Skeletal muscle cell (primary cell): ENCODE results near the gene UBE2E1.
A peak's percentile ranks its signal among the peaks of the same experiment; 100 is the strongest.
"Not testable (repeated sequence)": the region's sequence is repeated elsewhere in the genome, so short reads cannot be mapped to it uniquely, and the experiment has no call there.

ENCODE experiments used
- DNase-seq: peaks from one replicate; pipeline ENCODE4 v3.0.0-alpha.2; 2010; ENCODE audit warnings: low read depth
- H3K4me3 ChIP-seq: 2 replicates; pipeline ENCODE4 v1.5.1; 2011; ENCODE audit warnings: low read depth, mild to moderate bottlenecking, control low read depth, low read length, moderate library complexity

UBE2E1 gene

DNA sequence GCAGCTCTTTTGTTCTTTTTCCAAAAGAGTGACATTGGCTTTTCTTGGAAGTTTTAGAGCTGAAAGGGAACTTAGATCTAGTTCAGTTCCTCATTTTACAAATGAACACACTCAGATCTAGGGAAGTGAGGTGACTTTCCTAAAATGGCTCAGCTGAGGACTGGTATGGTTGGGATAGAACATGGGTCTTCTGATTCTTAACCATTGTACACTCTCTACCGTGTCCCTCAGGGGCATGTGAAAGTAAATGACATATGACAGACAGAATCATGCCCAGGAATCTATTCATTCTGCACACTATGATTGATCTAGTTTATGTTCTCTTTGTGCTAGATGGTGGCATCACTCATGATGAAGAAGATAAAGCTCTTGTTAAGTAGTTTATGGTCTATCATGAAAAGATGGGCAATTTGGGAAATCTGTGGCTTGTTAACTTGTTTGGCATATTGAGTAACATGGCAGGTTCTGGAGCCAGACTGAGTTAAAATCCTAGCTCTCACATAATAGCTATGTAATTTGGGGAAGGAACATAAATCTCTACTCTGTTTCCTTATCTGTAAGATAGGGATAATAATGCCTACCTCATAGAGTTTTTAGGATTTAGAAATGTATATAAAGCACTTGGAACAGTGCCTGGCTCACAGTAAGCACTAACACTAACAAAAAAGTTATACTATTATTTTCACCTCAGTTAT lies 30.9 kb downstream of the UBE2E1 start:
- no peak for DNase-seq

DNA sequence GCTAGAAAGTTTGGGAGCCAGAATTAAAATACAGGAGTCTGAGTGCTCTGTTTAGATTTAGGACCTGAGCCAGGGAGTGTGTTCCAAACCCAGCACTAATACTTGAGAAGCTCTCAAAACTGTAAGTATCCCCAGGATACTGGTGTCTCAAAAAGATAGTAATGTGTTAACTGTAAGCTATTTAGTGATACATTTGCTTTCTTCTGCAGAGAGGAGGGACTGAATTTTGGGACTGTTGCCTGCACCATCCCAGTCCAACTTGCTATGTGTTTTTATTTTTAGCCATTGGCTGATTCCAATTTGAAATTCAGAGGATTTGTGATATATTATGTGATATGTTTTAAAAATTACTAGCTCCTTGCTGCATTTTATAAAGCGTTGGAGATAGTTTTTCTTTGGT lies 31.5 kb downstream of the UBE2E1 start:
- no peak for DNase-seq
- no peak overlapping the region for H3K4me3 ChIP-seq

More for the DNA sequence above, 30.9 kb downstream of the UBE2E1 start:
- H3K4me3 ChIP-seq = no peak overlapping the region

DNA sequence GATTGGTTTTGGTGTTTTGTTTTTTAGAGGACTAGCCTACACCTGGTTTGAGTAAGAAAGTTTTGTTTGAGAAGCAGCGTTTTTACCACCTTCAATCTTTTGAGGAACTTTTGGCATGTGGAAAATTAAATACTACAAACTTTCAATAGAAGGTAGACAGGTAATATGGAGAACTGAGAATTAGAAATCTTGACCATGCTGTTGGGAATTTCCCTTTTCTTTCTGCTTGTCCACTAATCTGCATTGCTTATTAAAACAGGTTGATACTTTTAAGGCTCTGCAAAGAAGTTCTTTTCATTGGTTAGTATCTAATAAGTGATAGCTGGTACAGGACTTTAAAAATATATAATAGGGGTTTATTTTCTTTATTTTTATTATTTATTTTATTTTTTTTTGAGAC lies 31.9 kb downstream of the UBE2E1 start:
- no peak overlapping the region for H3K4me3 ChIP-seq
- no peak for DNase-seq

DNA sequence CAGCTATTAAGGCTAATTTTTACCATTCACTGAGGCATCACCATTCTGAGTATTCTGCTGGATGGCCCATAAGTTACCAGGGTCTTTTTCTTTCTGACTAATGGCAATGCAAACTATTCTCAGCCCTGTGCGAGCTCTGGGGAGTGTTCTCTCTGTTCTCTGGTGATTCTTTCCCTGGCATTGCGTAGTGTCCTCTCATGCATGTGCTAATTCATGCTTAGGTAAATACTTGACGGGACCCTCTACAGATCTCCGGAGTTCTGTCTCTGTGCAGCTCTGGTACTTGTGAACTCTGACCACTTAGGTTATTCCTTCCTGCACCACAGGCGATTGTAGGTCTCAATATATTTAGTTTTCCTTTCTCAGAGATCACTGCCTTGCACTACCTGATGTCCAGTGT lies 34.8 kb downstream of the UBE2E1 start:
- DNase-seq = no peak
- H3K4me3 ChIP-seq = no peak overlapping the region

DNA sequence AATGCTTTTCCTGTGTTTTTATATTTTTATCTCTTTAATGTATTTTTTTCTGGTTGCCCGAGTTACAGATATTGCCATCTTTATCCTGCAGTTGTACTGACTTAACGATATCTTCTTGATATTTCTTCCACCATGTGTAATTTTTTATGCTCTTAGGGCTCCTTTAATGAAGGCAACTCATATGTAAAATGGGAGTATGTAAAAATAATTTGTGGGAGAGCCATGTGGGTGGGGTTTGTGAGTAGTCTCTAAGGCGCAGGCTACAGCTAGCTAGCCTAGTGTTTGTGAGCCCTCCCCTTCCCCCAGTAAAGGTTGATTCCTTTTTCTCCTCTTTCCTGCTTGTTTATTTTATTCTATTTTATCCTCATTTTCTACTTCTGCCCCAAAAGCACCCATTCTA lies 38.1 kb downstream of the UBE2E1 start:
- no peak overlapping the region for H3K4me3 ChIP-seq
- no peak for DNase-seq

DNA sequence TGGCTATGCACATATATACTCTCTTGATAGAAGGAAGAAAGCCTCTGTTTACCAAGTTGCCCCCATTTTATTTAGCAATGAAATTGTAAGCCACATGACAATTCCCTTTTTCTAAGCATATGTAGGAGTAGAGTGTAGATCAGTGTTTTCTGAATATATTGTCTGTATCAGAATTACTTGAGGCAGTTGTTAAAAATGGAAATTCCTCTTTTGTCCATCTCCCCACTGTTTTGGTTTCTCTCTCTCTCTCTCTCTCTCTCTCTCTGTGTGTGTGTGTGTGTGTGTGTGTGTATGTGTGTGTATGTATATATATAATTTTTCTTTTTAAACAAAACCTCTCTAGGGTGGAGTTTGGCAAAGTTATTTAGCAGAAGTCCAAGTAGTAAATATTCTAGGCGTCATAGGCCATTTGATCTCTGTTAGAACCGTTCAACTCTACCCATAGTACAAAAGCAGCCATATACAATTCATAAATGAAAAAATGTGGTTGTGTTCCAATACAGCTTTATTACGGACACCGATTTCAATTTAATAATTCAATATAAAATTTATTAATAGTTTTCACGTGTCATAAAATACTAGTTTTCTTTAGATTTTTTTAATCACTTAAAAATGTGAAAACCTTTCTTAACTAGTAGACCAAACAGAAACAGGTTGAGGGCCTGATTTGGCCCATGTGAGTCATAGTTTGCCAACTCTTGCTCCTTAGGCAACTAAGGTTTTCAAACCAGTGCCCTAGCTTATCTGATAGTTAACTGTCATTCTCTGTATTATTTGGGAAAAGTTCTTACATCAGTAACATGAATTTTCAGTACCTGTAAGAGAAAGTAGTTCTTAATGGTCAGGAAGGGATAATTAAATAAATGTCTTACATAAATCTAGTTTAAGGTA lies 39.8 kb downstream of the UBE2E1 start:
- no peak for DNase-seq
- H3K4me3 ChIP-seq = no peak overlapping the region

DNA sequence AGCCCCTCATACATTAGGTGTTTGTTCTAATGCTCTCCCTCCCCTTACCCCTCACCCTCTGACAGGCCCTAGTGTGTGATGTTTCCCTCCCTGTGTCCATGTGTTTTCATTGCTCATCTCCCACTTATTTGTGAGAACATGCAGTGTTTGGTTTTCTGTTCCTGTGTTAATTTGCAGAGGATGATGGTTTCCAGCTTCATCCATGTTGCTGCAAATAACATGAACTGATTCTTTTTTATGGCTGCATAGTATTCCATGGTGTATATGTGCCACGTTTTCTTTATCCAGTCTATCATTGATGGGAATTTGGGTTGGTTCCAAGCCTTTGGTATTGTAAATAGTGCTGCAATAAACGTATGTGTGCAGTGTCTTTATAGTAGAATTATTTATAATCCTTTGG lies 43.7 kb downstream of the UBE2E1 start:
- not testable (repeated sequence) for DNase-seq, H3K4me3 ChIP-seq

DNA sequence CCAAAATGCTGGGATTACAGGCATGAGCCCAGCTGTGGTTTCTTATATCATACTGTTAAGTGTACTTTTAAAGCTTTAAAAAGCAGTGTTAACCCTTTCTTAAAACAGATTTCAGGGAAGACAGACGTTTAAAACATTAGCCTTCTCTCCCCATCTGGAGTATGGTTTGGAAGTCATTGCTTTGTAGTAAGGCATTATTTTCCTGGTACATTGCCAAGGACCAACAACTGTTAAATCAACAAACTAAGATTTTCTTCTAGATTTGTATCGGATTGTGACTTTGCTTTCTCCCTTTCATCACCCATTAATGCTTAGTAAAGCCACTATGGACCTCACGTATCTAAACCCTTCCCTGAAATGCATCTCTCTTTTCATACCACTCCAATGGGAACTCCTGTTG lies 50.5 kb downstream of the UBE2E1 start:
- DNase-seq = no peak
- H3K4me3 ChIP-seq = no peak overlapping the region

DNA sequence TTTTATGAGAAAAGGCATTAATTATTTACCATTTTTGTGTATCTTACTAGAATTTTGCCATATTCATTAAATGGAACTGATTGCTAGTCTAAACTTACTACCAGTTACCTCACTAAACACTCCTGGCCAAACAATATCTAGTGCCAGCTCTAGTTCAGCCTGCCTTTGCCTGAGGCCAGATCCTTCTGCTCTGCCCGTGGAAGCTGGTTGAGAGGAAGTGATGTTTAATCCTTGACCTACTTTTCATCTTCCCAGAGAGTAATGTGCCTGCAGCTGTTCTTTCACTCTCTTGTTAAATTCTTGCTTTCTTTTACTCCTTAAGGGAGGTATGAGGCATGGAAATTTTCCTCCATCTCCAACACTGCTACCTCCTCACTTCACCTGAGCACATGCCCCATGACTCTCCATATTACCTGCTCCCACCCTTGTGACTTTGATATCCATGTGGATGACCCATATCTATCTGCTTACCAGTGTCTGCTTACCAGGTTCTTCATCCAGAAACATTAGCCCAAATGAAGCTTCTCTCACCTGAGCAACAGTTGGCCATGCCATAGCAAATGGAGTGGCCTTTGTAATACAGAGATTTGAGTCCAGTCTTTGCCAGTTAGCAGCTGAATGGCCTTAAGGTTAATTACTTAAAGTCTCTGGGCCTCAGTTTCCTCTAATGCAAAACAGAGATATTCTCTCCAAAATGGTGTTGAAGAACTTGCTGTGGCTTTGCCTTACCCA lies 53.4 kb downstream of the UBE2E1 start:
- no peak overlapping the region for H3K4me3 ChIP-seq
- DNase-seq = peak; percentile 28

DNA sequence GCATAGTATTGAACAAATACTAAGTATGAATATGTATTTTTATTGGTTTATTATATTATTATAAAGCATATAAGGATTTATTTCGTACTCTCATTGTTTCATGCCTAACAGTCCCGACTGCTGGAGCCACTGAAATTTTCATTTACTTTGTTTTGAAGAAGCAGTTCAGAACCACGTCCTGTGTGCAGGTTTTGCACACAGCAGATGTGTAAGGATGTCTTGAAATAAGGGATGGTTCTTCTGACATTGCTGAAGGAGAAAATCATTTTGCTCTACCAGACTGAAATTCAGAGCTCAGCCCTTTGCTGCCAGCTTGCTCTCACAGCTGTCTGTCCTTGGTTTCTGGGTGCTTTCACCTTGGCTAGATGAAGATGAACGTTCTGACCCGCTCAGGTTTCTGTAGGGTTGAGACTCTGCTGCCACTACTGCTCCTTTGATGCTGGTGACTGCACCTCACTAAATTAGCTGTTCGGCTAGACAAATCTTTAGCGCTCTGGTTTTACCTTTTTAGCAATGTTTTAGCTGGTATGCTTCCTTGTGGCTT lies 54.2 kb downstream of the UBE2E1 start:
- DNase-seq = no peak
- H3K4me3 ChIP-seq = no peak overlapping the region

DNA sequence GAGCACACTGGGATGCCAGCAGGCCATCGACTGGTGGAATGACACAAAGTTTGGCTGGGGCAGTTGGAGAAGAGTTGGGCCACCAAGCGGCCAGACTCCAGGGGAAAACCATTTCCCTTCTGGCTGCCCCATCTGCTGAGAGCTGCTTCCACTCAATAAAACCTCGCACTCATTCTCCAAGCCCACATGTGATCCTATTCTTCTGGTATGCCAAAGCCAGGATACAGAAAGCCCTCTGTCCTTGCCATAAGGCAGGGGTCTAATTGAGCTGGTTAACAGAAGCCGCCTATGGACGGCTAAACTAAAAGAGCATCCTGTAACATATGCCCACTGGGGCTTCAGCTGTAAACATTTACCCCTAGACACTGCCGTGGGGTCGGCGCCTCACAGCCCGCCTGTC lies 55.9 kb downstream of the UBE2E1 start:
- no peak for DNase-seq
- H3K4me3 ChIP-seq = no peak overlapping the region

DNA sequence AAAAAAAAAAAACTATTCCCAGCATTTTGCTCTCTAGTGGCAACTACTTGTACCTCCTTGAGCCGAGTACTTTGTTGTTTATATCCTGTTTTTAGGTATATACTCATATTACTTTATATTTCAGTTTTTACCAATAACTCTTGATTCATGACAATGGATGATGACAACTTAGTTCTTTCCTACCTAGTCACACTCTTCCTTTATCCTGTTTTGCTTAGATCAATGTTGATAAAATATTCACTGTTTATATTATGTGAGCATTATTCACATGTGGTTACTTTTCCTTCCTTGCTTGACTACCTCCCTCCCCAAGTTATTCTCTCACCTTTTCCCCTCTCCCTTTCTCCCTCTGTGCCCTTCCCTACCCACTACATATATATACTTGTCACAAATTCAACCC lies 57.3 kb downstream of the UBE2E1 start:
- no peak for DNase-seq
- H3K4me3 ChIP-seq = no peak overlapping the region

DNA sequence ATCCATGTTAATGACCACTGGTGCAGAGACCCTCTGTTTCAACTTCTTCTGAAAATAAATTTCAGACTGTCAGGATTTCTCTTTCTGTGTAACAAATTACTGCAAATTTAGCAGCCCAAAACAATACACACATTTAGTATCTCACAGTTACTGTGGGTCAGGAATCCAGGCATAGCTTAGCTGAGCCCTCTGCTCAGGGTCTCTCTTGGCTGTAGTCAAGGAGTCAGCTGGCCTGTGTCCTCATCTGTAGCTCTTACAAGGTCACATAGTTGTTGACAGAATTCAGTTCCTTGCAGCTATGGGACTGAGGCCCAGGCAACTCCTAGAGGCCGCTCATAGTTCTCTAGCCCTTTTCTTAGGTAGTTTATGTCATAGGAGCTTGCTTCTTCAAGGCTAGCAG lies 59.2 kb downstream of the UBE2E1 start:
- H3K4me3 ChIP-seq = no peak overlapping the region
- no peak for DNase-seq

DNA sequence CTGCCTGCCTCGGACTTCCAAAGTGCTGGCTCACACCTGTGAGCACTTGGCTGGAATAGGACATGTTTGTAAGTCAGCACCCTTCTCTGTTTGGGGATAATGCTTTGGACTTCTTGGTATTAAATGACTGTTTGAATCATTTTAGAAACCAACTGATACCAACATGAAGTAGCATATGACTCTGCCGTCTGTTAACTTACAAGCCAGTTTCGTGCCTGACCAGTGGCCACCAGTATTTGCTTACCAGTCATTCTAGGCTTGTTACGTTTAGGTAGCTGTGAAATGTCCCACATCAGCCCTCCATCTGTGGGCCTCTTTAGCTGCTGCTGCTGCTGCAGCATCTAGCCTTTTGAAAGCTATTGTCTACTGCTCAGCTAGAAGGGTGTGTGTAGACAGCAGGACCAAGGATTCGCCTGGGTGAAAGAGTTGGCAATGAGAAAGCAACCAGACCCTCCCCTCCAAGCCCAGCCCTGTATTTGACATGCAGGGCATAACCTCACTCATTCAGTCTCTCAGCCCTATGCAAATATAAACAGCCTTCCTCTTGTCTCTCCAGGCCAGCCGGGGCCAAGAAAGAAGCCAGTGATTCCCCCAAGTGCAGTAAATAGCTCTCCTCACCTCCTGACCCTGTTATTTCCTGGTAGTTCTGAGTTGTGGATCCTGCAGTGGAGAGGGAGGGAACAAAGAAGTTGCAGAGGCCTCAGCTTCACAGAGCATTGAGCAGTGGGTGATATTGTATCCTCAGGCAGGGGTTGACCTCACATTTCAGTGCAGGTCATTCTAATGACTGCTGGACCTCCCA lies 60.0 kb downstream of the UBE2E1 start:
- H3K4me3 ChIP-seq = no peak overlapping the region

DNA sequence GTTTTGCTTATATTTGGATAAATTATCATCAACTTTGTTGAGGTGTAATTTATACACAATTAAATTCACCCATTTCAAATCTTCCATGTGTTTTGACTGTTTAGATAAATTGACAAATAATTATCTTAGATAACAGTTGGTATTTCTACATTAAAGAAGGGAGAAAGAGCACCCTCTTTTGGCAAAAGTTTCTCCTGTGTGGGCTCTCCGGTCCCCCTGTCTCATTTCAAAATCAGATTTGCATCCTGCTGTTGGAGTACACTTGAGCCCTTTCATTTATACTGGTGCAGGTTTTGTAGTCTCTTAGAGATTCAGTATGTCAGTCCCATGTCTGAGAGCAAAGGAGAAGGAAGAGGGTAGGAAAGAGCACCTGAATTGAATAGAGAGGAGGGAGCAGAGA lies 61.6 kb downstream of the UBE2E1 start:
- no peak for DNase-seq

More for the DNA sequence above, 60.0 kb downstream of the UBE2E1 start:
- peak; percentile 33 for DNase-seq

DNA sequence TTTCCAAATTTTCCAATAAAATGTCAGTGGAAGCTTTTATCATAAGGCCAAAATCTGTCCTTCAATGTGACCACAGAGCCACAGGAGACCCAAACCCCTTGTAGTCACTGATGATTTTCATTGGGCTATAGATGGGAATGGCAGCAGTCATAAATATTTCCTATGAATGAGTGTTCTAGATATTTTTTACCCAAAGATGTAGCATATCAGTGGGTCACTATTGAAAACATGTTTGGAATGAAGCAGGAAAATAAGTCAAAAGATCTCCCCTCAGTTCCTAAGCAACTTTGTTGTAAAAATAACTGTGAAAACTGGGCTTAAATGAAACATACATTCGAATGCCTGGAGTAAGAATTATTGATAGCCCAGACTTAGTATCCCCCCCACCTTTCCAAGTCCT lies 62.1 kb downstream of the UBE2E1 start:
- no peak for DNase-seq
- no peak overlapping the region for H3K4me3 ChIP-seq

More for the DNA sequence above, 61.6 kb downstream of the UBE2E1 start:
- no peak overlapping the region for H3K4me3 ChIP-seq

DNA sequence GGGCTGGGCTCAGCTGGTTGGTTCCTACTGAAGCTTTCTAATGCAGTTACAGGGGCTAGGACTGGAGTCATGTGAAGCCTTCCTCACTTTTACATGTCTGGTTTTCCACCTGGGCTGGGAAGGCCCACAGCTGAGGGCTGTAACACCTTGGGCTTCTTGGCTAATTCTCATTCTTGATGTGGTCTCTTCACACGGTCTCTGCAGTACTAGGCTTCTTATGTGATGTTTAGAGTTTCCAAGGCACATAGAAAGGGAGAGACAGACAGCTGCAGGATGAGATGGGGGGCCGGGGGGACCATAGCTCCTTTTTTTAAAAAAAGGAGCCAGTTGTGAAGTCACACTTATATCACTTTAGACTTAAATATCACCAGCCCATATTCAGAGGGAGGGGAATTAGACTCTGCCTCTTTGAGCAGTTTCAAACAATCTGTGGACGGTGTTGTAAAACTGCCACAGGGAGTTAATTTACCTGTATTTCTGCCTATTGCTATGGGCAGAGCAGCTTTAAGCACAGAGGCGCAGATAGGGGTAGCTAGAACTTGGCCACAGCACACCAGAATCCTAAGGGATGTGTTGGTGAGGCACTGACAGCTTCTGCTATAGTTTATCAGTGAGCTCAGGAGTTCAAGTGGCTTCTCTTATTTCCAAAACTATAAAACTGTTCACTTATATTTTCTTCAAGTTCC lies 64.4 kb downstream of the UBE2E1 start:
- no peak overlapping the region for H3K4me3 ChIP-seq
- DNase-seq = no peak

DNA sequence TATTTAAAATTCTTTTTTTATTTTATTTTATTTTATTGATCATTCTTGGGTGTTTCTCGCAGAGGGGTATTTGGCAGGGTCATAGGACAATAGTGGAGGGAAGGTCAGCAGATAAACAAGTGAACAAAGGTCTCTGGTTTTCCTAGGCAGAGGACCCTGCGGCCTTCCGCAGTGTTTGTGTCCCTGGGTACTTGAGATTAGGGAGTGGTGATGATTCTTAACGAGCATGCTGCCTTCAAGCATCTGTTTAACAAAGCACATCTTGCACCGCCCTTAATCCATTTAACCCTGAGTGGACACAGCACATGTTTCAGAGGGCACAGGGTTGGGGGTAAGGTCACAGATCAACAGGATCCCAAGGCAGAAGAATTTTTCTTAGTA lies 64.9 kb downstream of the UBE2E1 start:
- H3K4me3 ChIP-seq, DNase-seq: not testable (repeated sequence)

DNA sequence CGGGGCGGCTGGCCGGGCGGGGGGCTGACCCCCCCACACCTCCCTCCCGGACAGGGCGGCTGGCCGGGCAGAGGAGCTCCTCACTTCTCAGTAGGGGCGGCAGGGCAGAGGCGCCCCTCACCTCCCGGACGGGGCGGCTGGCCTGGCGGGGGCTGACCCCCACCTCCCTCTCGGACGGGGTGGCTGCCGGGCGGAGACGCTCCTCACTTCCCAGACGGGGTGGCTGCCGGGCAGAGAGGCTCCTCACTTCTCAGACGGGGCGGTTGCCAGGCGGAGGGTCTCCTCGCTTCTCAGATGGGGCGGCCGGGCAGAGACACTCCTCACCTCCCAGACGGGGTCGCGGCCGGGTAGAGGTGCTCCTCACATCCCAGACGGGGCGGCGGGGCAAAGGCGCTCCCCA lies 65.6 kb downstream of the UBE2E1 start:
- DNase-seq, H3K4me3 ChIP-seq: not testable (repeated sequence)
